ENCODE results near the gene SDF4.

DNA sequence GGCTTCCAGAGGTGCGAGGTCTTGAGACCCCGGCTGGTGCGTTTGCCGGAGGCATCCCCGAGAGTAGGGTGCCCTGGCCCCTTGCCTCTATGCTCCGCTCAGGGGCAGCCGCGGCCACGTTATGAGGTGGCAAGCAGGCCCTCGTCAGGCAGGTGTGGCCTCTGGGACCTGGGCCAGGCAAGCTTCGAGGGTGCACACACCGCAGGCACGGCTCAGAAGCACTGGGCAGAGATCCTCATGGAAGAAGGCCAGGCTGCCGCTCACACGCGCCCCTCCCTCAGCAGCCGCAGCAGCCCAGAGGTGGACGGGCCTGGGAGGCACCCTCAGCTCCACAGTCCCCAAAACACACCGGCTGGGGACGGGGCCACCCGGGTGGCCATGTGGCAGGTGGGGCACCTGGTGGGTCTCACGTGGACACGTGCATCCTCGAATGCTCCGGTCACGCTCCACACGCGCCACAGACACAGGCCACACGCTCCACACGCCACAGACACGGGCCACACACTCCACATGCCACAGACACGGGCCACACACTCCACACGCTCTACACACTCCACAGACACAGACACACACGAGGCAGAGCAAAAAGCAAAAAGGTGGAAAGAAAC, 6.5 kb downstream of the SDF4 start:
- TF ChIP-seq GATA3 (IDR thresholded peaks at IDR 0.05; ENCODE audit: low read depth, low read length): no peak
- TF ChIP-seq GATA2 (IDR thresholded peaks at IDR 0.05; ENCODE audit: low read depth, low read length): no peak

All from SH-SY5Y (cell line).